AG10803 (cell line): ENCODE results near the gene CTIF.

Experiments
- DNase-seq: peaks from one replicate; pipeline ENCODE4 v3.0.0; 2010; ENCODE audit warnings: low read depth
- H3K4me3 ChIP-seq: 2 replicates; pipeline ENCODE4 v1.5.1; 2011; ENCODE audit warnings: mild to moderate bottlenecking, low read length, control low read depth
- TF ChIP-seq, protein P1 (sequence below): conservative IDR thresholded peaks from 2 replicates; pipeline ENCODE4 v1.5.1; 2011; ENCODE audit warnings: mild to moderate bottlenecking, low read length, control low read depth, inconsistent platforms

Gene CTIF

DNA sequence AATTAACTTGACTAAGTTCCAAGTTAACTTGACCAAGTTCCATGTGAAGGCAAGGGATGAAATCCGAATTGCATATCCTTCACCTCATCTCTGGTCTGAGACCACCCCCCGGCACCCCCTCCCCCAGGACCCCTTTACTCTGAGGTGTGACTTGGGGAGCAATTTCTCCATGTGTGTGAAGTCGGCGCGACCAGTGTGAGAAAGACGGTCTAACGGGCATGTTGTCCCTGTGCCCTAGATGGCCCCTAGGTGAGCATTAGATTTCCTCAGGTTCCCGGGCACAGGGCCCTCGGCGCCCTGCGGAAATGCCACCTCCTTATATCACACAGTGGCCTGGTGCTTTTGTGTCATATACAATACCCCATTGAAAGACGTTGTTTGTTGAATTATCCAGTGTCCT, 137.1 kb downstream of the CTIF start:
- TF ChIP-seq, protein P1, sequence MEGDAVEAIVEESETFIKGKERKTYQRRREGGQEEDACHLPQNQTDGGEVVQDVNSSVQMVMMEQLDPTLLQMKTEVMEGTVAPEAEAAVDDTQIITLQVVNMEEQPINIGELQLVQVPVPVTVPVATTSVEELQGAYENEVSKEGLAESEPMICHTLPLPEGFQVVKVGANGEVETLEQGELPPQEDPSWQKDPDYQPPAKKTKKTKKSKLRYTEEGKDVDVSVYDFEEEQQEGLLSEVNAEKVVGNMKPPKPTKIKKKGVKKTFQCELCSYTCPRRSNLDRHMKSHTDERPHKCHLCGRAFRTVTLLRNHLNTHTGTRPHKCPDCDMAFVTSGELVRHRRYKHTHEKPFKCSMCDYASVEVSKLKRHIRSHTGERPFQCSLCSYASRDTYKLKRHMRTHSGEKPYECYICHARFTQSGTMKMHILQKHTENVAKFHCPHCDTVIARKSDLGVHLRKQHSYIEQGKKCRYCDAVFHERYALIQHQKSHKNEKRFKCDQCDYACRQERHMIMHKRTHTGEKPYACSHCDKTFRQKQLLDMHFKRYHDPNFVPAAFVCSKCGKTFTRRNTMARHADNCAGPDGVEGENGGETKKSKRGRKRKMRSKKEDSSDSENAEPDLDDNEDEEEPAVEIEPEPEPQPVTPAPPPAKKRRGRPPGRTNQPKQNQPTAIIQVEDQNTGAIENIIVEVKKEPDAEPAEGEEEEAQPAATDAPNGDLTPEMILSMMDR, result no peak
- no peak for DNase-seq
- no peak overlapping the region for H3K4me3 ChIP-seq

- TF ChIP-seq, protein P1, result no peak
- no peak overlapping the region for H3K4me3 ChIP-seq
- DNase-seq, result no peak
Measured at GRCh38 chr18:48676346-48676745, 137.5 kb downstream of the CTIF start.

DNA sequence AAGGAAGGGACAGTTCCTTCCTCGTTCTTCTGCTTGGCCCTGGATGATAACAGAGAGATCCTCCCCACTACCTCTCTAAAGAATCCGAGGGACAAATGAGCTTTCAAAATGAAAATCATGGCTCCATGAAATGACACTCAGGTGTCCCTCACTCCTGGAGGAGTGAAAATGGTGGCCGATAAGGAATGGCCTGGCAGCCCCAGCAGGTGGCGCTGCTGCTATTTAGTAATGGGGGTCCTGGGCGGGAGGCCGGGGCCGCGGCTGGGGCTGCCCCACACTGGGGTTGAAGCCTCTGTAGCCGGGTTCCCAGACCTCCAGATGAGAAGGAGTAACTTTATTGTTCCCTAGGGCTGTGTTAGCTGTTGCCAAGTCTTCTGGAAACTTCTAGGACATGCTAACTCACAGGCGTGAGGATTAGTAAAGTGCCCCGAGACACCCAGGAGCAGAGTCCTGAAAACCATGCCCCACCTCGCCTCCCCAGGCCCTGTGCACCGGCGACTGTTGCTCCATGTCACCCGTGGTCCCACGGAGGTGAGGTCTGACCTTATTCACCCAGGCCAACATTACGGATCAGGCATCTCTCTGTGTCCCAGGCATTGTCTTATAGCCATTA, 138.0 kb downstream of the CTIF start:
- H3K4me3 ChIP-seq, result no peak overlapping the region
- TF ChIP-seq, protein P1, result peak; percentile 72
- DNase-seq, result peak; percentile 38

- TF ChIP-seq, protein P1, result no peak
- no peak for DNase-seq
- no peak overlapping the region for H3K4me3 ChIP-seq
Measured at GRCh38 chr18:48678237-48679115, 139.6 kb downstream of the CTIF start.

GRCh38 chr18:48679236-48679635, 140.4 kb downstream of the CTIF start:
- TF ChIP-seq, protein P1, result no peak
- no peak overlapping the region for H3K4me3 ChIP-seq
- DNase-seq, result peak; percentile 41

GRCh38 chr18:48680339-48681250, 141.8 kb downstream of the CTIF start:
- TF ChIP-seq, protein P1, result no peak
- H3K4me3 ChIP-seq, result no peak overlapping the region
- DNase-seq, result no peak
